Fibroblast of skin of right quadriceps (primary cell): Measurements from ENCODE around the gene DBX1.
"Not testable (repeated sequence)": the region's sequence is repeated elsewhere in the genome, so short reads cannot be mapped to it uniquely, and the experiment has no call there.

Experiments
- DNase-seq: peaks from one replicate; pipeline ENCODE4 v3.0.0-alpha.2; 2013

DBX1 gene

GRCh38 chr11:20160425-20161229, at the start of gene DBX1:
Gene DBX1 (minus strand): TSS chr11:20160475. CDS start chr11:20160324, 151 bp downstream.
- no peak for DNase-seq

- no peak for DNase-seq
Measured at GRCh38 chr11:20208622-20209111, 48.4 kb upstream of the DBX1 start.

GRCh38 chr11:20207781-20208621, 47.7 kb upstream of the DBX1 start:
- no peak for DNase-seq

- no peak for DNase-seq
Measured at GRCh38 chr11:20205807-20206206, 45.5 kb upstream of the DBX1 start.

GRCh38 chr11:20204681-20205080, 44.4 kb upstream of the DBX1 start:
- no peak for DNase-seq

GRCh38 chr11:20203831-20204230, 43.6 kb upstream of the DBX1 start:
- DNase-seq = no peak

- DNase-seq = no peak
Measured at GRCh38 chr11:20201231-20201630, 41.0 kb upstream of the DBX1 start.

- DNase-seq = not testable (repeated sequence)
Measured at GRCh38 chr11:20200331-20200955, 40.2 kb upstream of the DBX1 start.

GRCh38 chr11:20197881-20198280, 37.6 kb upstream of the DBX1 start:
- DNase-seq = no peak

GRCh38 chr11:20194470-20194869, 34.2 kb upstream of the DBX1 start:
- DNase-seq = no peak

GRCh38 chr11:20193307-20193706, 33.0 kb upstream of the DBX1 start:
- no peak for DNase-seq

- DNase-seq = no peak
Measured at GRCh38 chr11:20192641-20193040, 32.4 kb upstream of the DBX1 start.

- no peak for DNase-seq
Measured at GRCh38 chr11:20192151-20192550, 31.9 kb upstream of the DBX1 start.

GRCh38 chr11:20178976-20179375, 18.7 kb upstream of the DBX1 start:
- DNase-seq = no peak

- DNase-seq = no peak
Measured at GRCh38 chr11:20177136-20177535, 16.9 kb upstream of the DBX1 start.

GRCh38 chr11:20172721-20173447, 12.6 kb upstream of the DBX1 start:
- no peak for DNase-seq

- DNase-seq = no peak
Measured at GRCh38 chr11:20163783-20164481, 3.7 kb upstream of the DBX1 start.

GRCh38 chr11:20162824-20163782, 2.8 kb upstream of the DBX1 start:
- DNase-seq = no peak

GRCh38 chr11:20161923-20162744, 1.9 kb upstream of the DBX1 start:
- DNase-seq = no peak
